B cell (primary cell): ENCODE measurements around the gene CHAF1B. TPM values are rescaled to one million over a fixed set of nuclear protein-coding genes. Genes with fewer than 3 reads are reported as not detected.

Experiments
- ATAC-seq: fragments of 200-7000 bp; cut with Tn5 transposase; one replicate; pipeline ENCODE4 v1.10.0; 2021; ENCODE audit warnings: low read depth, mild to moderate bottlenecking, moderate number of reproducible peaks, moderate library complexity
- CTCF ChIA-PET: fragments of 350-600 bp; sonication (Branson Sonifier 250); formaldehyde crosslinking; loops from one replicate; lab custom pipeline; 2021; ENCODE audit warnings: antibody characterized with exemption, inconsistent platforms; lab: Charles Lee
- POLR2A ChIA-PET: fragments of 350-600 bp; sonication (Branson Sonifier 250); formaldehyde crosslinking; loops from one replicate; lab custom pipeline; 2021; ENCODE audit warnings: antibody characterized with exemption; lab: Charles Lee
- DNase-seq: peaks from one replicate; pipeline ENCODE4 v3.0.0; 2013
- H2AFZ ChIP-seq: 2 replicates; pipeline ENCODE4 v1.6.1; 2012; ENCODE audit warnings: mild to moderate bottlenecking, low read depth, low read length; ENCODE audit not compliant: insufficient read depth, poor library complexity, severe bottlenecking
- H3K27ac ChIP-seq, 2 donors: 1 replicate in 1 of 2; 2 replicates in 1 of 2; pipeline ENCODE4 v1.5.1; 2012 to 2013; ENCODE audit warnings: low read length in 2 of 2, mild to moderate bottlenecking in 2 of 2, moderate library complexity in 1 of 2
- H3K27me3 ChIP-seq, 4 experiments: fragments of 200-600 bp in 1 of 4; sonication (generic) in 1 of 4; replicated peaks in 1 of 4; 1 replicate in 2 of 4; 2 replicates in 2 of 4; pipeline versions ENCODE4 v1.6.1 to v1.7.0; 2013 to 2016; ENCODE audit warnings: low read length in 3 of 4, mild to moderate bottlenecking in 2 of 4, mixed read lengths in 1 of 4, moderate library complexity in 1 of 4; ENCODE audit not compliant: insufficient read depth in 4 of 4, control insufficient read depth in 3 of 4; ENCODE audit errors: control extremely low read depth in 1 of 4
- H3K36me3 ChIP-seq, 2 experiments: replicated peaks in 1 of 2; 1 replicate in 1 of 2; 2 replicates in 1 of 2; pipeline versions ENCODE4 v1.6.1 to v1.7.1; 2013; ENCODE audit warnings: low read length in 1 of 2; ENCODE audit not compliant: insufficient read depth in 2 of 2, control insufficient read depth in 1 of 2; ENCODE audit errors: control extremely low read depth in 1 of 2, extremely low read depth in 1 of 2
- H3K4me1 ChIP-seq, 2 donors: fragments of 200-600 bp in 1 of 2; sonication (generic) in 1 of 2; 1 replicate in 1 of 2; 2 replicates in 1 of 2; pipeline versions ENCODE4 v1.5.1 to v1.6.1; 2013 to 2017; ENCODE audit warnings: low read length in 2 of 2; ENCODE audit not compliant: control insufficient read depth in 2 of 2, insufficient read depth in 2 of 2
- H3K4me2 ChIP-seq: replicated peaks from 2 replicates; pipeline ENCODE3; 2012; ENCODE audit warnings: mild to moderate bottlenecking, low read depth, low read length; ENCODE audit not compliant: poor library complexity, severe bottlenecking
- H3K4me3 ChIP-seq, 5 experiments: fragments of 200-600 bp in 1 of 5; sonication (generic) in 1 of 5; 1 replicate in 3 of 5; 2 replicates in 2 of 5; pipeline versions ENCODE4 v1.5.1 to v1.7.0; 2011 to 2016; ENCODE audit warnings: low read length in 4 of 5, mild to moderate bottlenecking in 4 of 5, low read depth in 2 of 5, control low read depth in 1 of 5, moderate library complexity in 1 of 5; ENCODE audit not compliant: insufficient read depth in 1 of 5; ENCODE audit errors: control extremely low read depth in 1 of 5, extremely low read depth in 1 of 5
- H3K79me2 ChIP-seq: fragments of 200-600 bp; sonication (generic); one replicate; pipeline ENCODE4 v1.6.0; 2016; ENCODE audit warnings: low read length; ENCODE audit not compliant: control insufficient read depth, insufficient read depth
- H3K9ac ChIP-seq: fragments of 200-600 bp; sonication (generic); 2 replicates; pipeline ENCODE4 v1.6.1; 2017; ENCODE audit warnings: mild to moderate bottlenecking, low read length, moderate library complexity
- H3K9me3 ChIP-seq, 3 donors: one replicate each; pipeline versions ENCODE4 v1.6.1 to v1.7.1; 2013; ENCODE audit warnings: low read length in 2 of 3; ENCODE audit not compliant: control insufficient read depth in 2 of 3, insufficient read depth in 1 of 3; ENCODE audit errors: control extremely low read depth in 1 of 3
- H4K20me1 ChIP-seq: 2 replicates; pipeline ENCODE4 v1.6.0; 2012; ENCODE audit warnings: mild to moderate bottlenecking, low read length; ENCODE audit not compliant: insufficient read depth, control insufficient read depth, poor library complexity, severe bottlenecking
- H3K27ac Mint-ChIP-seq: one replicate; pipeline ENCODE4 v1.8.0; 2021; ENCODE audit warnings: mixed read lengths
- H3K27me3 Mint-ChIP-seq: one replicate; pipeline ENCODE4 v1.8.0; 2021; ENCODE audit warnings: mixed read lengths
- H3K4me1 Mint-ChIP-seq: one replicate; pipeline ENCODE4 v1.8.0; 2021; ENCODE audit warnings: mixed read lengths
- H3K4me3 Mint-ChIP-seq: one replicate; pipeline ENCODE4 v1.8.0; 2021; ENCODE audit warnings: mixed read lengths
- H3K9me3 Mint-ChIP-seq: one replicate; pipeline ENCODE4 v1.8.0; 2022; ENCODE audit warnings: mixed read lengths; ENCODE audit not compliant: insufficient read depth
- EZH2 ChIP-seq: IDR thresholded peaks from 2 replicates; pipeline ENCODE4 v1.6.1; 2012; ENCODE audit warnings: borderline replicate concordance, low read depth, mild to moderate bottlenecking, moderate library complexity, low read length; ENCODE audit not compliant: insufficient read depth, poor library complexity, severe bottlenecking
- WGBS: methylation state at CpG from one replicate; pipeline ENCODE4 v1.1.5; 2013; ENCODE audit warnings: missing lambda C conversion rate; ENCODE audit not compliant: insufficient coverage; 5-methylcytosine and 5-hydroxymethylcytosine counted together
- intact Hi-C: fragments of 100-400 bp; cut with micrococcal nuclease; formaldehyde crosslinking; loops from one replicate; pipeline ENCODE4 v1.10.0; 2022
- polyA plus RNA-seq: library from polyadenylated mRNA; depleted of rRNA; stranded (reverse); fragments of >200 nt; gene quantifications from 2 replicates; pipeline ENCODE4 v1.2.3, GENCODE V29; 2012
- total RNA-seq, 2 donors: library from RNA; stranded (reverse); fragments of 120-200 nt in 1 of 2; gene quantifications; 1 replicate in 1 of 2; 2 replicates in 1 of 2; pipeline versions ENCODE4 v1.2.3 to v1.2.4, GENCODE V29; 2013 to 2022
- TF ChIP-seq, protein P1 (sequence below): fragments of 200-600 bp; IDR thresholded peaks from one replicate; pipeline ENCODE4 v1.8.0; 2022; ENCODE audit warnings: antibody characterized with exemption, mild to moderate bottlenecking

The CHAF1B gene
- total and polyA plus RNA-seq, 2 donors (not counting 1 experiment from before 2014, with no cell fraction given), result 1.1 to 1.9 TPM

DNA sequence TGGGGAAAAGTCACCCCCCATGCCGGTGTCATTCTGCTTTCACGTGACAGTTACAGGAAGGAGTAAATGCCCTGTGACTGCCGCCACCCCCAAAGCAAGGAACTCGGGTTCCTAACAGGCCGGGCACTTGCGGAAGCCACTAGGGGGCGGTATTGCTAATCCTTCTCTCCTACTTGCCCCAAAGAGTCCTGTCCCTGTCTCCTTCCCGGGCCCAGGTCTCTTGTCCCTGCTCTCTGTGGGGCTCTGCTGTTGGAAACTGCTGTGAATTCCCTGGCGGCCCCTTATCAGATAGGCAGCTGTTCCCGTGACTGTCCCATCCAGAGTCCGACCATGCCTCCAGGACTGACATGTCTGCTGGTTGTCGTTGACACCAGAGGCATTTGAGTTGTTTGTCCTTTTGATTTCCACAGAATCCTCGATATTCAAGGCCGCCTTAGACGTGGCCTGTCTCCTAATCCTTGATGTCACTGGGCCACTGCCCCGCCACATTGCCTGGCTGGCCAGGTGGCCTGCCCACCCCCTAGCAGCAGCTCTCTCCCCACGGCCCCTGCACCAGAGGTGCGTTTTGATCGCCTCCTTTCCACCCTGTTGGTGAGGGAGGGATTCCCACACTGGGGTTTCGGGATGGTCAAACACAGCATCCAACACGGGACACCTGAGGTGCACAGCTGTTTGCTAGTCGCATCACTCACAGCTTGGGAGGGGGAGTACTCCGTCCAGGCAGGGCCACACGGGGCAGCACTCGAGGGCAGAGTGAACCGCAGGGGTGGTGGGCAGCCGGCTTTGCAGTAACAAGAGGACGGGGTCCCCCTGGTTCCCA, 37.3 kb downstream of the CHAF1B start:
- peak; percentile 26 for DNase-seq

More for the DNA sequence above, 37.3 kb downstream of the CHAF1B start:
- no peak for TF ChIP-seq EZH2
- TF ChIP-seq, protein P1, sequence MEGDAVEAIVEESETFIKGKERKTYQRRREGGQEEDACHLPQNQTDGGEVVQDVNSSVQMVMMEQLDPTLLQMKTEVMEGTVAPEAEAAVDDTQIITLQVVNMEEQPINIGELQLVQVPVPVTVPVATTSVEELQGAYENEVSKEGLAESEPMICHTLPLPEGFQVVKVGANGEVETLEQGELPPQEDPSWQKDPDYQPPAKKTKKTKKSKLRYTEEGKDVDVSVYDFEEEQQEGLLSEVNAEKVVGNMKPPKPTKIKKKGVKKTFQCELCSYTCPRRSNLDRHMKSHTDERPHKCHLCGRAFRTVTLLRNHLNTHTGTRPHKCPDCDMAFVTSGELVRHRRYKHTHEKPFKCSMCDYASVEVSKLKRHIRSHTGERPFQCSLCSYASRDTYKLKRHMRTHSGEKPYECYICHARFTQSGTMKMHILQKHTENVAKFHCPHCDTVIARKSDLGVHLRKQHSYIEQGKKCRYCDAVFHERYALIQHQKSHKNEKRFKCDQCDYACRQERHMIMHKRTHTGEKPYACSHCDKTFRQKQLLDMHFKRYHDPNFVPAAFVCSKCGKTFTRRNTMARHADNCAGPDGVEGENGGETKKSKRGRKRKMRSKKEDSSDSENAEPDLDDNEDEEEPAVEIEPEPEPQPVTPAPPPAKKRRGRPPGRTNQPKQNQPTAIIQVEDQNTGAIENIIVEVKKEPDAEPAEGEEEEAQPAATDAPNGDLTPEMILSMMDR, result peak; percentile 14
- Histone ChIP-seq H3K27me3 (no peaks in the 10 kb centered on the region), H3K4me3 (no peak overlapping the region), H3K79me2 (no peaks in the 10 kb centered on the region), H3K27ac (no peak overlapping the region), H3K4me2 (no peak overlapping the region), H4K20me1 (no peaks in the 10 kb centered on the region), H3K4me1 (no peaks in the 10 kb centered on the region), H3K36me3 (no peaks in the 10 kb centered on the region), H2AFZ (no peak overlapping the region), H3K9ac (no peak overlapping the region), H3K9me3 (no peaks in the 10 kb centered on the region)
- peaks cover 1% of the 10 kb centered on the region for H3K4me1 Mint-ChIP-seq
- no peak overlapping the region for H3K27ac Mint-ChIP-seq
- CTCF ChIA-PET, result interaction anchor here (0.8 to 1.9 kb wide), 3 partner anchors 8 to 17 kb away, joined by 3 to 7 read pairs (median 5); no protein-coding TSS in a partner anchor
- no peaks in the 10 kb centered on the region for H3K27me3 Mint-ChIP-seq
- POLR2A ChIA-PET, result no interaction called here
- H3K9me3 Mint-ChIP-seq, result no peaks in the 10 kb centered on the region
- intact Hi-C loops, result no loop called here
- H3K4me3 Mint-ChIP-seq, result no peak overlapping the region
- 68% methylated on average over 21 of the region's 28 CpGs for WGBS
- no peak for ATAC-seq
